Keratinocyte (primary cell): ENCODE measurements around the gene HES7.

Source experiments
- CTCF ChIP-seq, 3 experiments: IDR thresholded peaks in 1 of 3; conservative IDR thresholded peaks in 1 of 3; optimal IDR thresholded peaks in 1 of 3; 2 replicates in 2 of 3; 3 replicates in 1 of 3; pipeline versions ENCODE3 to v1.5.1; 2011; ENCODE audit warnings: low read length in 3 of 3, mild to moderate bottlenecking in 3 of 3, moderate library complexity in 2 of 3, control low read depth in 1 of 3, inconsistent platforms in 1 of 3; ENCODE audit not compliant: insufficient read depth in 2 of 3; ENCODE audit errors: extremely low read depth in 1 of 3
- EZH2 ChIP-seq: IDR thresholded peaks from one replicate; pipeline ENCODE4 v1.6.1; 2012; ENCODE audit warnings: inconsistent platforms, mild to moderate bottlenecking, low read length, moderate library complexity

- no peak for TF ChIP-seq CTCF (optimal IDR thresholded peaks at IDR 0.05 in 1 of 3, IDR thresholded peaks at IDR 0.05 in 1 of 3, conservative IDR thresholded peaks at IDR 0.05 in 1 of 3; ENCODE audit: extremely low read depth in 1 of 3, insufficient read depth in 2 of 3, low read length in 3 of 3)
- no peak for TF ChIP-seq EZH2
Observed at GRCh38 chr17:8145811-8146210, 21.9 kb upstream of the HES7 start.
